ENCODE measurements around the gene RCBTB2.
"Not testable (repeated sequence)": the region's sequence is repeated elsewhere in the genome, so short reads cannot be mapped to it uniquely, and the experiment has no call there.

Gene RCBTB2

DNA sequence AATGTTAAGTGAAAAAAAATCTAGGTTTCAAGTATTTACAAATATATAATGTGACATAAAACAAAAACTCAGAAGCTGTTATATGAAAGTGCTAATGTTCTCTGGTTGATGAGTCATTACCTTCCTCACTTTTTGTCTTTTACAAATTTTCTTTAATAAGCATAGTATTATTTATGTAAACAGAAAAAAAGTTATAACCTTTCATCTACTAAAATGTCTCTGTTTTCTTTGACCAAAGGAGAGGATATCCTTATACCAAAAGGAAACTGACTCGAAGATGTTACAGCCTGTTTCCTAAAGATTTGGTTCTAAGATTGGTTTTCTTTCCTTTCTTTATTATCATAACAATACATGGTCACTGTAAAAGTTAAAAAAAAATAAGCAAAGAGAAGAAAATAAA, 38.0 kb downstream of the RCBTB2 start:
- no peak for DNase-seq (ENCODE audit: low spot score)

DNA sequence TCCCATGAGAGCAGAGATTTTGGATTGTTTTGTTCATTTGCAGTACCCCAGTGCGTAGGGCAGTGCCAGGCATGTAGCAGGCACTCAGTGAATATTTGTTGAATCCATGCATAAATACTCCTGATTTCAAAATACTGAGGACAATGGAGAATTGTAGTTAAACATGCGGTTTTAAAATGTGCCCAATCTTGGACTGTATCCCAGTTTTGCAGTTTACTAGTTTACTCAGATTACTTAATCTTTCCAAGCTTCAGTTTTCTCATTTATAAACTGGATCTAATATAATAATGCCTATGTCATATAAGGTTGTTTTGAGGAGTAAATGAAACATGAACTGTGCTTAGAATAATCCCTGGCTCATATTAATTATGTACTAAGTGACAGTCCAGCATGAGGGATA, 39.0 kb downstream of the RCBTB2 start:
- DNase-seq (ENCODE audit: low spot score) = no peak

DNA sequence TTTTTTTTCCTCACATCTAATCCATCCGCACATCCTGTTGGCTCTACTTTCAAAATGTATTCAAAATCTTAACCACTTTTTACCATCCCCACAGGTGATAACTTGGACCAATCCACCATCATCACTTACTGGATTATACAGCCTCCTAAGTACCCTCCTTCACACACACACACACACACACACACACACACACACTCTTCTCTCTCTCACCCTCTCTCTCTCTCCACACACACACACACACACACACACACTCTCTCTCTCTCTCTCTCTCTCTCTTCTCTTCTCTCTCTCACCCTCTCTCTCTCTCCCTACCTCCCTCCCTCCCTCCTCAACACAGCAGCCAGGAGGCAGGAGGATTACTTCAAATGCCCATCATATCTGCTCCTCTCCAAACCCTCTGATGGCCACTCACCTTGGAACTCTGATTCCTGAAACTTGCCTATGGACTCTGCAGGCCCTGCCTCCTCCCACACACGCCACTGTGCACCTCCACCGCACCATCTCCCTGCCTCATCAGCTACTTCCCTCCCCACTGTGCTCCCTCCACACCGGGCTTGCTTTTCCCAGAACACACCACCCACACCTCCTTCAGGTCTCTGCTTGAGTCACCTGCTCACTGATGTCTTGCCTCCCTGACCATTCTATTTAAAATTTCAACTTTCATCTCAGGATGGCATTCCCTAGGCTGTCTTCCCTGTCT, 39.7 kb downstream of the RCBTB2 start:
- no peak for DNase-seq (ENCODE audit: low spot score)

DNA sequence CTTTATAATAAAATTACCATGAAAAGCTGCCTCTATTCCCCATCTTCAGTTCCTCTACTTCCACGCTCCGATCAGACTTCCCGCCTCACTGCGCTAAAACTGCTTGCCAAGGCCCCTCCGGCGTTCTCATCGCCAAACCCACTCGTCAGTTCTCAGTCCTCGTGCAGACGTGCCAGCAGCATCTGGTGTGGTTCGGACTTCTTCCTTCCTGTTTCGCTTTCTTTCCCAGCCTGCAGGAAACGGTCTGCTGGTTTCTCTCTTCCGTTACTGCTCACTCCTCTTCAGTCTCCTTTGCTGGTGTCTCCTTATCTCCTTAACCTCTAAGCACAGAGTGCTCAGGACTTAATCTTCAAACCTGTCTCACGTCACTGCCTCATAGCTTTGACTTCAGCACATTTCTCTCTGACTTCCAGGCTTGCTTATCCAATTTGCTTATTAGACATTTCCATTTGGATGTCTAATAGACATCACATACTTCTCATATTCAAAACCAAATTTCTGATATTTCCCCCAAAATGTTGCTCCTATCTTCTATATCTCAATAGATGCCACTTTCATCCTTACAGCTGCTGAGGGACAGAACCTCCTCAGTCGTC, 40.3 kb downstream of the RCBTB2 start:
- DNase-seq (ENCODE audit: low spot score) = peak; percentile 82

DNA sequence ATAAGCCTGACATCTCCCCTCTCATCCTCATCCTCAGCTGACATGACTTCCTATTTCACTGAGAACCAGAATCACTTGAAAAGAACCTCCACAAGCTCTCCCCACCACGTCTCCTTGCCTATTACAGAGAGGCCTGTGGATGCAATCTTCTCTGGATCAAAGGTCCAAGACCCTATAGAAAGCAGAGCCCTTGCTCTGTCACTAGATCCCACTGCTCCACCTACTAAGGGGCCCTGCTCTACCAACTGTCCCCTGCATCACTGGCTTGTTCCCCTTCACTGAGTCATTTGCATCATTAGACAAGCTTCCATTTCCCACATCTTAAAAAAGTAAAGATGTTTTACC, 40.8 kb downstream of the RCBTB2 start:
- DNase-seq (ENCODE audit: low spot score) = no peak

DNA sequence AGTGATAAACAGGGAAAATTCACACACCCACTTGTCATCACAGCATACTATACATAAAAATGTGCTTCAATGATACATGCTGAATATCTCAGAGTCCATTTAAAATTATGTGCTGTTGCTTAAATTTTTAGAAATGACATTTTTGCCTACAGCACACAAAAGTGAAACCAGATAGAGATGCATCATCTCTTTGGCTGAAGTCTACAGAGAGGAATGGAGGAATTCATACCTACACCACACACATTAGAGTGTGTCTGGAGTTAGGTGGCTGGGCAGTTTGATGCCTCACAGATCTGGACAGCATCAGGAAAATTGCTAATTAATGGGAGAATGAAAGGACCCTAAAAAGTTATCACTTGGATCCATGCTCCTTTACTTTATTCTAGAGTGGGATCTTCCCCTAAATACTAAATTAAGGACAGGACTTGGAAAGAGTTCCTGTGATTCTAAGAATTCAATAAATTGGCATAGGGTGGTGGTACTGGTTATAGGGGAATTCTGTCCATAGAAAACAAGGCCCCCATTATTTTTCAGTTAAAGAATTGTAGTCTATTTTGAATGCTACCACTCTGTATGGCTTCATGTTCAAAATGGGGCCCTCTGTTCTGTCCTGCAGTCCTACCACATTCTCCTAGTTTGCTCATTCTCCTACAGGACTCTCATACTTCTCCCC, 41.3 kb downstream of the RCBTB2 start:
- peak; percentile 28 for DNase-seq (ENCODE audit: low spot score)

DNA sequence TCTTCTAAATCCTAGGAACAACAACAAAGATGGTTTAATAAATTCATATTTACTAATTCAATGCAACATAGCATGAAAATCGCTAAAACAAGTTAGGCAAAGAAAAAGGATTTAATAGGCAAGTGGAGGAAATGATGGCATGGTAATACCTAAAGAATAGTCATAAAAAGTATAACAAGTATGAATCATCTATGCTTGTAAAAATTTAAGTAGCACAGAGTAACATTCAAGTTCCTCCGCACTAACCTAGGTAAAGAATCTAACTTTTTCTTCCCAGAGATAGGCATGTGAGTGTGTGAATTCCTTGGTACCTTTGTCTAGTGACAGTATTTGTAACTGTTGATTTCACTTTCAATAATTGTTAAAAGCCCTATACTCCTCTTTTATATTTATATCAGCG, 42.6 kb downstream of the RCBTB2 start:
- no peak for DNase-seq (ENCODE audit: low spot score)

DNA sequence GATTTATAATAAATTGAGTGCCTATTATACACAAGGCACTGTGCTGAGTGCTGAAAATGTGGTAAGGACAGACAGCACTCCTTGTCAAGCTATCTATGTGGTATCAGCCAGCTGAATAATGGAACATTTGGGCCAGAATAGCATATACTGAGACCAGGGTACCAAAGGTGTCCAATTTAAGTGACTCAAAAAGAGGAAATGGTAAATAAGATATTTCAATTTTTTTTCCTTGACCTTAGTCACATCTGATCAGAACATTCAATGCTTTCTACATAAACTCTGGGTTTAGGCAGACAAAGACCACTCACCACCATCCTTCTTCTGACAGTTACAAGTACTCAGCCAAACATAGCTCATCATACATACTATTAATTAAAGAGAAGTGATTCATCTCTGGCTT, 43.2 kb downstream of the RCBTB2 start:
- DNase-seq (ENCODE audit: low spot score) = no peak

DNA sequence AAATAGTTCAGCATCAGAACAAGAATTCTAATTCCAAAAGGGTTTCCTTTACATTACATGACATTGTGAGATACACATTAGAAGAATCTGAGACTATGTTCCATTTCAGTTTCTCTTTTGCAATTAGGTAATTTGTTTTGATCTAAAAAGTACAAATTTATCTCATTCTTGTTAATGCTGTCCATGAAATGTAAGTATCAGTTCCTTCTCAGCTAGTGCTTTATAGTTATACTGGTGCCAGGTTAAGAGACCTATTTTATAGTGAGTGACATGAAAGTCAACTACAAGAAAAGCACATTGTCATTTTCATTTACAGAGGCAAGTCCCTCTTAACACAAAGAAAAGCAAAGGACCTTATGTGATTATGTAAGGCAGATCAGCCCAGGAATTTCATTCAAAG, 43.9 kb downstream of the RCBTB2 start:
- no peak for DNase-seq (ENCODE audit: low spot score)

DNA sequence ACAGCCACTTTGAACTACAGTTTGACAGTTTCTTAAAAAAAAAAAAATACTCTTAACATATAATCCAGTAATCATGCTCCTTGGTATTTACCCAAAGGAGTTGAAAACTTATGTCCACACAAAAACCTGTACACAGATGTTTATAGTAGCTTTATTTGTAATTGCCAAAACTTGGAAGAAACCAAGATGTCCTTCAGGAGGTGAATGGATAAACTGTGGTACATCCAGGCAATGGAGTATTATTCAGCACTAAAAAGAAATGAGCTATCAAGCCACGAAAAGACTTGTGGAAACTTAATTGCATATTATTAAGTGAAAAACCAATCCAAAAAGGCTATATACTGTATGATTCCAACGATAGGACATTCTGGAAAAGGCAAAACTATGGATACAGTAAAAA, 44.9 kb downstream of the RCBTB2 start:
- DNase-seq (ENCODE audit: low spot score) = no peak

DNA sequence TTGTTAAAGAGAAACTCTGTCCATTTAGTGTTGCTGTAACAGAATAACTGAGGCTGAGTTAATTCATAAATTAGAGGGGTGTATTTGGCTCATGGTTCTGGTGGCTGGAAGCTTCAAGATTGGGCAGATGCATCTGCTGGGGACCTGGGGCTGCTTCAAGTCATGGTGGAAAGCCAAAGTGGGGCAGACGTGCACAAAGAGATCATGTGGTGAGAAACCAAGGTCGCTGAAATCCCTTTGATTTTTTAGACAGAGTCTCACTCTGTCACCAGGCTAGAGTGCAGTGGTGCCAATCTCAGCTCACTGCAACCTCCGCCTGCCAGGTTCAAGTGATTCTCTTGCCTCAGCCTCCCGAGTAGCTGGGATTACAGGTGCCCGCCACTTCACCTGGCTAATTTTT, 46.0 kb downstream of the RCBTB2 start:
- DNase-seq (ENCODE audit: low spot score) = no peak

DNA sequence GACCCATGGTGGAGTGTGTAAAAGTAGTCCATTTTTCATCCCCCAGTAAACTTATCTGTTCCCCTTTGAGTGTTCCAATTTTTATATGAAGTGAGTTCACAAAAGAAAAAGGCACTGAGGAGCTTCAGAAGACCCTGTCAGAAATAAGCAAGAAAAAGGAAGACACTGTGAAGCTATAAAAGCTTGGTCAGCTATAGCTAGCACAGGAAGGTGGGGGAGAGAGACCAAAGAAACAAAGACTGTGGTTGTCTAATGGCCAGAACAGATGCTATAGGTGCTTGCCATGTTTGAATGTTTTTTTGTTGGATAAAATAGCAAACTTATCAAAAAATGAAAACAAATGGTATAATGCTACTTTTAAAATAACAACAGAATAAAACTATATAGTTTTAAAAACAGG, 46.5 kb downstream of the RCBTB2 start:
- no peak for DNase-seq (ENCODE audit: low spot score)

DNA sequence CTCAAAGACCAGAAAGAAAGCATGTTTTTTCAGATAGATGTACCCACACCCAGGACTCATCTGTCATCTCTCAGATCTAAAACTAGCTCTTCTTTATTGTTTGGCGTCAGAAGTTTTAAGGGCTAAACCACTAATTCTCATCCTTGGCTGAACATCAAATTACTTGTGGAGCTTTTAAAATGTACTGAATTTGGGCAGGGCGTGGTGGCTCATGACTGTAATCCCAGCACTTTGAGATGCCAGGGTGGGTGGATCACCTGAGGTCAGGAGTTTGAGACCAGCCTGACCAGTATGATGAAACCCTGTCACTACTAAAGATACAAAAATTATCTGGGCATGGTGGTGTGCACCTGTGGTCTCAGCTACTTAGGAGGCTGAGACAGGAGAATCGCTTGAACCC, 47.4 kb downstream of the RCBTB2 start:
- no peak for DNase-seq (ENCODE audit: low spot score)

DNA sequence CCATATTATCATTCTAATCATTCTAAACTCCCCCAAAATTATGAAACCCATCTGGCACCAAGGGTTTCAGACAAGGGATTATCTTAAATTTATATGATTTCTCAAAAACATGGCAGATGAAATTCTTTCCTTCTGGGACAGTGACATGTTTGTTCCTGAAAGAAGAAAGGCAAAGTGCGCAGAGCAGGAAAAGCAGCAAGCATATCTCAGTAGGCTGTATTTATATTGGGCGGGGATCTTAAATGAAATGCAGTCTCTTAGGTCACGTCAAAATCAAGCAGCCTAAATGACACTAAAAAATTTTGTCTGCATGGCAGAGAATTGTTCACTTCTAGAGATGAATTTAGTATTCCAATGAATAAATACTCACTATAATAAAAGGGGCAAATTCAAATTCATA, 49.3 kb downstream of the RCBTB2 start:
- DNase-seq (ENCODE audit: low spot score) = no peak

DNA sequence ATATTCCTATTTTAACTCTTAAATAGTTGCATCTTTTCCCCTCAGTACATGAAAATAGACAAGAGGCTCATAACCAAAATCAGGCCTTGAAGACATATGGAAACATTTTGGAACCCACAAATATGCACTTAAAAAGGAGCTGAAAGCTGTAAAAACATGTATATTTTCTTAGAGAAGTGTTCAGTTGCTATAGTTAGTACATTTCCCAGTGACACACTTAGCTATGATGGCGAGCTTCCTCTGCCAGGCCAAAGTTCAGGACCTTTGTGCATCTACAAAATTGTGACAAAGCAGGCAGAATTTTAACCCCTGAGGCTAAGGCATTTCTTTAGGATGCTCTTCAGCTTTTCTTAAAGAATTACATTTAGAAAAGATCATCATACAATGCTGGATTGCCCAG, 54.5 kb downstream of the RCBTB2 start:
- DNase-seq (ENCODE audit: low spot score) = no peak

DNA sequence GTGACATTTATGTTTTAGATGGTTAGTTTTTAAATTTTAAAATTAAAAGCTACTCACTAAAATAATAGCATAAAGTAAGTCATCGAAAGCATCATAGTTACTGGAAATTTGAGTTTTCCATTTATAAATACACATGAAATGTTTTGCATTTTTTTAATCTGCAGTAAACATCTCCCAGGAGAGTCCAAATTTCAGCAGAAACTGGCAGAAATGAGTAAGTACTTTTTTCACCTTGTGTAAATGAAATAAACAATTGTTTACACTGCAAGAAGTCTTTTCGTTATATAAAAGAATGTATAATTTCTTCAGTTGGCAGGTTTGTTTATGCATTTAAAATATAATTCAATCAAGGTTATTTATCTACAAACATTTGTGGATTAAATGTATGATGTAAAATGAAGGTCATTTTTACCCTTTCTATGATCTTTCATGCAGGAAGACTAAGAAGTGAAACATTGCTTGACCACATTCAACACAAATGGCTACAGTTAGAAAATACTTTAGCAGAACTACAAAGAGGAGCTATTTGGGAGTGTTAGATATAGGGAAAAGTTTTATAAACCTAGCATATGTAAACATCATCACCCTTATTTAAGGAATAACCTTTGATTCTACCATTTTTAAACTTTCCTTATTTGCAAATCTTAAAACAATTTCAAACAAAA, 55.6 kb downstream of the RCBTB2 start:
- no peak for DNase-seq (ENCODE audit: low spot score)

DNA sequence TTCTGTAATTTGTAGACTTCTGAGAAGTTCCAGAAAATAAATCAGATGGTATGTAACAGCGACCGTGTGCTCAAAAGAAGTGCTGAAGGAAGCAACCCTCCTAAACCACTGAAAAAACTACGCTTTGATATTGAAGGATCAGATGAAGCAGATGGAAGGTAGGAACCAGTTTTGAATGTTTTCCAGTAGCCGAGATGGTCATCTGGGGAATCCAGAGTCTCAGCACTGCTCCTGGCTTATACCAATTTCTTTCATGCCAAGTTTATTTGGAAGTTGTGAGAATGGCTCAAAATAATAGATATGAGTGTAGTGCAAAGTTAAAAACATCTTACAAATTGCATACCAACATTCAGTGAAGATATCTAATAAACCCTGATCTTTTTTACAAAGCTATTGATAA, 56.2 kb downstream of the RCBTB2 start:
- DNase-seq (ENCODE audit: low spot score) = no peak

DNA sequence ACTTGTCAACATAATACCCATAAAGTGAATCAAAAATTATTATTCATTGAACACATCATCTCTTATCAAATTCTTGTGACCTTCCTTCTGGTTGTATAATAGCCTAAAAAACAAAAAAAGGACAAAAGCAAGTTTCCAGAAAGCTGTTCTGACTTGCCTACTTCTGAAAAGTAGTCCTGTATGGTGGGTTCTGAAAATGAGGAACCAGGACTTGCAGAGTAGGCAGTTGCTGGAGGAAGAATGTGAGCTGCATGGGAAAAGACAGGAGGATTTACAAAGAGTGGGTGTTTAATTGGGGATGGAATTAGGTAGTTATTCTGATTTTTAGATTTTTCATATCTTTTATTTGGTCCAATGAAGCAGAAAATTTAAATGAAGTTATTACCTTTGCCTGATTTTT, 56.7 kb downstream of the RCBTB2 start:
- no peak for DNase-seq (ENCODE audit: low spot score)

DNA sequence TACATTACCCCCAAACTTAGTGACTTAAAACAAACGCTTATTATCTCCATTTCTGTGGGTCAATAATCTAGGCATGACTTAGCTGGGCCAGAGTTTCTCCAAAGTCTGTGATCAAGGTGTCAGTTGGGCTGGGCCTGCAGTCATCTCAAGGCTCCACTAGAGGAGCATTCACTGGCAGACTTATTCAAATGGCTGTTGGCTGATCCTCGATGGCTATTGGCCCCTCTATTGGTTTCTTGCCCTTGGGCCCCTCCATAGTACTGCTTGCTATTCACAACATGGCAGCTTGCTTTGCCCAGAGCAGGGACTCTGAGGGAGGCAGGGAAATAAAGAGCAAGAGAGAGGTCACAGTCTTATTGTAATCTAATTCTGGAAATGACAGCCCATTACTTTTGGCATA, 57.6 kb downstream of the RCBTB2 start:
- DNase-seq (ENCODE audit: low spot score) = no peak

DNA sequence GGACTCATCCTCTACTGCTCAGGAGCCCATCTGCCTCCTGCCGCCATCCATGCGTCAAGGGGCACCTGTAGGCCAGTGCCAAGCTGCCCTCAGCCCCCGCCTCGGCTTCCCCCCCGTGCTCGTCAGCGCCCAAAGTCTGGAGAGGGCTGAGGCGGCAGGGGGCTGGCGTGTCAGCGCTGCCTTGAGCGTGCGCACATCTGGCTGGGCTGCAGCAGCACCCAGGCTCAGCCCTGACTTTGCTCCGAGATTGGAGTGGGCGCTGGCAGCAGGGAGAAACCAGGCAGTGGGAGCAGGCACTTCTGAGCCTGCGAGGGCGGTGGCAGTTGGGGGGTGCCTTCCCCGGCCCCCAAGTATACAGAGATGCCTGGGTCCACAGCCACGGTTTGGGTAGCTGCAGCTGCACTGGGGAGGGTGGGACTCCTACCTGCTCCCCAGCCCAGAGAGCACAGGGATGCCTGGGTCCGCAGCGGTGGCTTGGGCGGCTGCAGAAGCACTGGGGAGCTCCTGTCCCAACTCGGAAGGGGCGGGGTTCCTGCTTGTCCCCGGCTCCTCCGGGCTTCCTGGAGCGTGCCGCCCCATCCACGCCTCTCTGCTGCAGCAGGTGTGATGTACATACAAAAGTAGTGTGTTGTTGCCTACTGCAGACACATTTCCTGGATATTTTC, 75.2 kb downstream of the RCBTB2 start:
- no peak for DNase-seq (ENCODE audit: low spot score)

DNA sequence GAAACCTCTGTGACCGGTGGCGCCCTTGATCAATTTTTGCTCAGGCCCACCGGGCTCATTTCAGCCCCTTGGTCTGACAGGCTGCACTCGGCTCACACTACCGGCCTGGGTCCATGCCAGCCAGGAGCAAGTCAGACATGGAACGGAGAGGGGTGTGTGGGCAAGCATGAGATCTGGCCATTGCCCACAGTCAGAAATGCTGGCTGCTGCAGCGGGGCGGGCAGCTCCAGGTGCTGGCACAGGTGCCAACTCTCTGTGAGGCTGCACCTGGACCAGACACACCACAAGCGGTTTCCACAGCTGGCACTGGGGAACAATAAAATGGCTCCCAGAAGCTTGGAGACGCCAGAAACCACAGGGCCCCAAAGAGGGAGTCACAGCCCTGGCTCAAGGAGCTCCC, 76.3 kb downstream of the RCBTB2 start:
- no peak for DNase-seq (ENCODE audit: low spot score)

DNA sequence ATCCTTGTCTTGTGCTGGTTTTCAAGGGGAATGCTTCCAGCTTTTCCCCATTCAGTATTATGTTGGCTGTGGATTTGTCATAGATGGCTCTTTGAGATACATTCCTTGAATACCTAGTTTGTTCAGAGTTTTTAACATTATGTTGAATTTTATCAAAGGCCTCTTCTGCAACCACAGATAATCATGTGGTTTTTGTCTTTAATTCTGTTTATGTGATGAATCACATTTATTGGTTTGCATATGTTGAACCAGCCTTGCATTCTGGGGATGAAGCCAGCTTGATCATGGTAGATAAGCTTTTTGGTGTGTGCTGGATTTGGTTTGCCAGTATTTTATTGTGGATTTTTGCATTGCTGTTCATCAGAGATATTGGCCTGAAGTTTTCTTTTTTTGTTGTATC, 81.7 kb downstream of the RCBTB2 start:
- DNase-seq (ENCODE audit: low spot score) = not testable (repeated sequence)

DNA sequence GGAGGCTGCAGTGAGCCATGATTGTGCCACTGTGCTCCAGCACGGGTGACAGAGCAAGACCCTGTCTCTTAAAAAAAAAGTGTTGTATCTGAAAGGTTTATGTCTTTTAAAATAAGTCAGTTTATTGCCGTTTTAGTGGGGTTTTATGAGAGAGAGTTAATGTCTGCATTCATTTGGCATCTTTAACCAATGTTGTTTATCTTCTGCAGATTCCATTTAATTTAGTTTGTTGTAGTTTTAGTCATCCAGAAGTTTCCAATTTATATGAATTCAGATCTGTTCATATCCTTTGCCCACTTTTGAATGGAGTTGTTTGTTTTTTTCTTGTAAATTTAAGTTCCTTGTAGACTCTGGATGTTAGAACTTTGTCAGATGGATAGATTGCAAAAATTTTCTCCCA, 83.2 kb downstream of the RCBTB2 start:
- no peak for DNase-seq (ENCODE audit: low spot score)

All from AG20443 (cell line).